HG03025 (cell line): ENCODE results near the gene THOC3.
"Not testable (repeated sequence)": the region's sequence is repeated elsewhere in the genome, so short reads cannot be mapped to it uniquely, and the experiment has no call there.

Experiments
- ATAC-seq: cut with Tn5 transposase; IDR thresholded peaks from one replicate; pipeline ENCODE4 v1.9.1; 2021; ENCODE audit warnings: mild to moderate bottlenecking, moderate library complexity; ENCODE audit not compliant: unreplicated experiment, low FRiP score

The THOC3 gene

GRCh38 chr5:175967471-175968372 is at the start of gene THOC3:
Gene THOC3, minus strand, starts transcription at chr5:175968315. Its CDS starts 107 bp downstream, at chr5:175968208.
- peak; percentile 99 for ATAC-seq

GRCh38 chr5:176017324-176017723 is 49.2 kb upstream of the THOC3 start:
- not testable (repeated sequence) for ATAC-seq

DNA sequence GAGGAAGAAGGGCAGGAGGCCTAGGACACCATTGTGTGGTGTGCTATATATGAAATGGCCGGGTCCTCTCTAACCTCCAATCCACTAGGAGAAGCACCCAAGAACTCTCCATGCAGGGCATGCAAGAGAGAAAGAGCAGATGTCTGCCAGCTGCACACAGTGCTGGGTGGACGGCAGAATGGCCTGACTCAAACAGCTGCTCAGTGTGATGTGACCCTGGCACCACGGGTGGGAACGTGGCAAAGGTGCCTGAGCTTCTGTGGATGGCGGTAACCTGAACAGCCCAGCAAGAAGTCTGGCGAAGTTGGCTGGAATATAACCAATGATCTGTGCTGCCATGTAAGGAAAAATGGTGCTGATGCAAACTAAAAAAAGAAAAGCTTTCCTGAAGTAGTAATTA is 46.2 kb upstream of the THOC3 start:
- ATAC-seq, result not testable (repeated sequence)

- ATAC-seq, result not testable (repeated sequence)
These were observed 43.0 kb upstream of the THOC3 start for GRCh38 chr5:176011088-176011487.

DNA sequence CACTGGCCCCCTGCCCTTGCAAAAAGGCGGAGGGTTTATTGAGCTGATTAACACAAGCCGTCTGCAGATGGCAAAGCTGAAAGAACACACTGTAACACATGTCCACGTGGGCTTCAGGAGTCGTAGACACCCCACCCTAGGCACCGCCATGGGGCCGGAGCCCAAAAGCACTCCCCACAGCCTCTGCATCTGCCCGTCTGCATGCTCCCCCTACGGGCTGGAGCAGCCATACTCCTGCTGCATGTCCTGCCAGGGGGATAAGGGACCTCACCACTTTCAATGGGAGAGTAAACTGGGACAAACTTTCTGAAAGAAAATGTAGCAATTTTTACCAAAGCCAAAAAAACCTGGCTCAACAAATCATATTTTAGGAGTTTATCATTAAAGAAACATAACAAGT is 42.1 kb upstream of the THOC3 start:
- not testable (repeated sequence) for ATAC-seq

- ATAC-seq, result not testable (repeated sequence)
These were observed 39.1 kb upstream of the THOC3 start for GRCh38 chr5:176007220-176007619.

- ATAC-seq, result not testable (repeated sequence)
These were observed 38.7 kb upstream of the THOC3 start for GRCh38 chr5:176006819-176007218.

DNA sequence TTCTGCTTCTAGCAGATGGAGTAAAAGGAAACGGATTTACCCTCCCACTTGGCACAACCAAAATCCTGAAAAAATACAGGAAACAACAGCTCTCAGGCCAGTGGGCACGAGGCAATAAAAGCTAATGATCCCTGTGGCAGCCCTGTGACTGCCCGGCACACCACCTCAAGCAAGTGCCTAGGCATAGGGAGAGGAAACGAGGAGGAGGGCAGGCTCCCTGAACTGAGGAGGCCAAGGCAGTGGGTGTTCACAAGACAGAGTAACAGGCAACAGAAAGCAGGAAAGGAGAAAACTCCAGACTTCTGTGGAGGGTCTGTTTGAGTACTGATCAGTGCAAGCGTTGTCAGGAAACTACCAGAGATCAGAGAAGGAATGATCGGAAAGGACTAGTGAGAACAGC is 29.9 kb upstream of the THOC3 start:
- ATAC-seq, result not testable (repeated sequence)

GRCh38 chr5:175997495-175997894 is 29.4 kb upstream of the THOC3 start:
- not testable (repeated sequence) for ATAC-seq

DNA sequence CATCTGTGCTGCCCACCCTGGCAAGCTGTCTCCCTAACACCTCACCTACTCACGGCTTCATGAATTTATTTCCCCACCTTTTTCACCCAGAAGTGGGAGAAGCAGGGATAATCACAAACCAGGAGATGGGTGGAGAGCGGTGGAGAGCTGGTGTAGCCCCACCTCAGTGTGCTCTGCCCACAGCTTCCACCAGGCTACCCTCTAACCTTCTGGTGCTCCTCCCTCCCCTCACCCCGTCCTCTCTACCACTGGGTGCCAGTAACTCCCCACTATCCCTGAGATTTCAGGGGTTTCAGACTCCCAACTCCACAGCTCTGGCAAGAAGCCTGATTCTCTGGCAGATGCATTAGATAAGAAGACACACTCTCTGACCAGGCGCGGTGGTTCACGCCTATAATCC is 28.7 kb upstream of the THOC3 start:
- not testable (repeated sequence) for ATAC-seq

DNA sequence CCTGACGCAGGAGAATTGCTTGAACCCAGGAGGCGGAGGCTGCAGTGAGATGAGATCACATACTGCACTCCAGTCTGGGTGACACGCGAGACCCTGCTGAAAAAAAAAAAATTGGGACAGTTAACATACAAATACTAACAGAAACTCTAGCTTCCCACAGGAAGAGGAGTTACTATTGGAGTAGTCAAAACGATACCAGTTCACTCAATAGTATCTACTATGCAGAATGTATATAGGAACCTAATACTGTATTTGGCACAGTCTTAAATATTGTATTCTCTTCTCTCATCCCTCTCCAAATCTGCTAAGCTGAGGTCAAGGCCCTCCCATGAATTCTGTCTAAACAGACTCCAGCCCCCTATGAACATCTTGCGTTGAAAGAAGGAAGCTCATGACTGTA is 27.4 kb upstream of the THOC3 start:
- ATAC-seq, result not testable (repeated sequence)

DNA sequence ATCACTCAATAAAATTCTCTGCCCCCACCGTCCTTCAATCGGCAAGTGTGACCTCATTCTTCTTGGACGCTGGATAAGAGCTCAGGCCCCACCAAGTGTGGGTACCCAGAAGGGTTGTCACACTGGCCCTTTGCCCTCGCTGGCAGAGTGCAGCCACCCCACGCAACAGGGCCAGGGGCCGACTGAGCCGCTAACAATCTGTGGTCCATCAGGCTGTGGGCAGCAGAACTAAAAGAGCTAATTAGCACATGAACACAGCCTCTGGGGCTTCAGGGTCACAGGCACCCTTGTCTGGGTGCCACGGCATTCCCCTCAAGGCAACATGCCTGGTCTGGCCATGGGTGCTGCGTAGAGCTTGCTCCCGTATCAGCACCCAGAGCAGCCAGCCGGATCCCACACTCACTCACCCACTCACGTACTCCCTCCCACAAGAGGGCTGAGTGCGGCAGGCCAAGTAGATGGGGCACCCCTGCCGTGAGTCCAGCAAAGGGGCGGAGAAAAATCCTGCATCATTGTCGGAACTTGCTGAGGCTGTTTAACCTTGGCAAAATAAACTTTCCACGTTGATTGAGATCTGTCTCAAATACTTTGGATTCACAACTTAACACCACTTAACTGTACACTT is 11.4 kb upstream of the THOC3 start:
- ATAC-seq, result not testable (repeated sequence)

GRCh38 chr5:175968381-175968780 is 266 bp upstream of the THOC3 start:
- peak; percentile 19 for ATAC-seq

- ATAC-seq, result not testable (repeated sequence)
These were observed 5.8 kb downstream of the THOC3 start for GRCh38 chr5:175962329-175962728.

- not testable (repeated sequence) for ATAC-seq
These were observed 7.9 kb downstream of the THOC3 start for GRCh38 chr5:175960228-175960627.

DNA sequence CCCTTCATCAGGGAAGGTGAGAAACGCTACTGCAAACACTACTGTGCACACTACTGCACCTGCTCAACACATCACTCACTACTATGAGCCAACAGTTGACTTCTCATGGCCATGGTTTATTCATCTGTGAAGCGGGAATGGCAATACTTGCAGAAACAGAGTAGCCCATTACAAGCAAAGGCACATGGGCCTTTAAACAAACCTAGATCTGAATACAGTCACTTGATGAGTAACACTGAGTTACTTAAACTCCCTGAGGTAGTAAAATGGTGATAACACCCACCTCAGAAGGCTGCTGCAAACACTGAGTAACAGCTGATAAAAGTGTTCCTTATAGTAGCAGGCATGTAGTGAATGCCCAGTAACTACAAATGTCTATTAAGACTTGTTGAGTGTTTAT is 9.6 kb downstream of the THOC3 start:
- not testable (repeated sequence) for ATAC-seq

DNA sequence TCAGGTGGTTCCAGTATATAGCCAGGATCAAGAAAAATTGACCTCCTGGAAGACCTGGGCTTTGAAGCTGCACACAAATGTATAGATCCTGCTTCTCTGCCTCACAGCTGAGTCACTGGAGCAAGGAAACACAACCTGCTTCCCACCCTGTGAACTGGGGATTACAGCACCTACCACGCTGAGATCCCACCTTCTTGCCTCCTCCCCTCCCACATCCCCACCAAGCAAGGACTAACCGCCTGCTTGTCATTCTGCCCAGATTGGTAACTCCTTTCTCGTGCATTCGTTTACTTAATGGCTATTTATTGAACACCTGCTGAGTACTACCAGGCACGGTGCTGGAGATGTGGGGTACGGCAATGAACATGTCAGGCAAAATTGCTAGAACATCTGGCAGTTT is 14.0 kb downstream of the THOC3 start:
- not testable (repeated sequence) for ATAC-seq

- not testable (repeated sequence) for ATAC-seq
These were observed 15.3 kb downstream of the THOC3 start for GRCh38 chr5:175952810-175953209.

DNA sequence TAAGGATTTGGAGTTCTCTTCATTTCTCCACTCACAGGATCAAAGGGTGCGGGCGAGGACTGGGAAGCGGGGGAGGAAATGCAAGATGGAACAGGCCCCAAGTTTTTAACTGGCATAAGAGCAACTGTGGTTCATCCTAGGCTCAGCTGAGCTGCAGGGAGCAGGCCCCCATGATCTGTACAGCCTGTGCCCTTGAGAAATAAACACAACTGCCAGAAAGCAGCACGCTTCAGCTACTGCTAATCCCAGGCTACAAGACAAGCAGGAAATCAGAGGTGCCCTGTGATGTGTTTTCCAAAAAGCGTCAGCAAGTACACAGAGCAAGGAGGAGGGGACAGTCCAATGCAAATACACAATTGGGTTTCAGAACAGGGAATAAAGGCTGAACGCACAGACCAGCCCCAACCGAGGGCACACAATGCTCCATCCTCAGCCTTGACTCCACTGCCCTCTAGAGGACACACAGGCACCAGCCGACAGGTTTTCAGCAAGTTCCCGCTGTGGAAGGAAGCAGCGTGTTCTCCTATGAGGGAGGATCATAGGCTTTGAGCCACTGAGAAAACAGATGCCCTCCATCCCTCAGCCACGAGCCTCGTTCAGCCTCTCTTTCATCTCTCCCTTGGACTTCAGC is 16.7 kb downstream of the THOC3 start:
- ATAC-seq, result peak; percentile 51

GRCh38 chr5:175948329-175949108 is 19.6 kb downstream of the THOC3 start:
- ATAC-seq, result not testable (repeated sequence)
